SHP77 treated with DMSO at 0.1 percent for 48 hours (cell line): ENCODE data around the gene TRIM49D2.
"Not testable (repeated sequence)": the region's sequence is repeated elsewhere in the genome, so short reads cannot be mapped to it uniquely, and the experiment has no call there.

Experiments used
- DNase-seq: peaks from one replicate; lab custom pipeline; 2025; lab: John Stamatoyannopoulos, UW

TRIM49D2 gene

DNA sequence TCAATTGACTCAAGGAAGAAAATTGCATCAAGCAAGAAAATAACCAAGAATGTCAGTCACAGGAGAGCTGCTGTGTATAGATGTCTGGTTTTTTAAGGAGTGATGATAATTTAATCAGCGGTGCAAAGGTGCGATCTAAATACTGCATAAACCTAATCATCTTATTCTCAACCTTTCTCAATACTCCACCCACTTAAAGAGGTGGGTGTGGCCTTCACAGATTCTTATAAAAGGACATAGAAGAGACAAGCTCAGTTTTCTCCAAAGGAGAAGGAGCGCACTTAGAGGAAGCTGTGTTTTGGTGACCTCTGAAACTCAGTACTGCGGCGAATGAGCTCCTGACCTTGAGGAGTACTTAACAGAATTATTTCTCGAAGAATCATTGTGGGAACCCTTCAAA, at the start of gene TRIM49D2:
TRIM49D2 (plus strand) TSS at position 301 of the 400 bp plus-strand sequence. CDS start 2,698 bp downstream, outside the sequence.
- DNase-seq: not testable (repeated sequence)

DNA sequence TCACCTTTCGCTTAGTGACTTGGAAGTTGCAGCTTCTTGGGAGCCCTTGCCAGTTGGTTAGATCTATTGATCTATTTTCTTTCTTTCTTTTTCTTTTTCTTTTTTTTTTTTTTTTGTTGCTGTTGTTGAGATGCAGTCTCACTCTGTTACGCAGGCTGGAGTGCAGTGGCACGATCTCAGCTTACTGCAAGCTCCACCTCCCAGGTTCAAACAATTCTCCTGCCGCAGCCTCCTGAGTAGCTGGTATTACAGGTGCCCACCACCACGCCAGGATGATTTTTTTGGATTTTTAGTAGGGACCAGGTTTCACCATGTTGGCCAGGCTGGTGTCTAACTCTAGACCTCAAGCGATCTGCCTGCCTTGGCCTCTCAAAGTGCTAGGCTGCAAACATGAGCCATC, 46.4 kb upstream of the TRIM49D2 start:
- DNase-seq: not testable (repeated sequence)

- not testable (repeated sequence) for DNase-seq
These were observed 30.6 kb upstream of the TRIM49D2 start for GRCh38 chr11:89893245-89893644.

DNA sequence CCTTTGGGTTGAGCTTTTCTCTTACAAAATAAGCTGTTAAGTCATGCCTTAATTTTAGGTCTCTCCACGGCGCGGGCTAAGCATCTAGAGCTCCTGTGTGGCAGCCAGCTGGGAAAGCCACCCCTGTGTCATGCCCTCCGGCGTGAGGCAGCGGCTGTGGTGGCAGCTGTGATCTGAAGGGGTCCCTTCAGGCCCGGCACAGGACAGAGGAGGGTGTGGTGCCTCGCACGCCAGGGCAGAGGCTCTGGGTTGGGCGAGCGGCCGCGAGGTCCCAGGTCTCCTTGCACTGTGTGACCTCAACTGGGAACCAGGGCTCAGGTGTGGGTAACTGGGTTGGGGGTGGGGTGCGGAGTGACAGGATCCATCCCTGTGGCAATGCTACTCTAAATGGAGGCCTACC, 23.1 kb upstream of the TRIM49D2 start:
- DNase-seq: not testable (repeated sequence)

GRCh38 chr11:89922195-89922660, 1.6 kb upstream of the TRIM49D2 start, which contains the start of gene TRIM49D1:
TSS of gene TRIM49D1 (minus strand) at chr11:89922245. CDS start at chr11:89917710, 4,535 bp downstream.
- no peak for DNase-seq

GRCh38 chr11:89960833-89961232, 37.0 kb downstream of the TRIM49D2 start:
- not testable (repeated sequence) for DNase-seq

DNA sequence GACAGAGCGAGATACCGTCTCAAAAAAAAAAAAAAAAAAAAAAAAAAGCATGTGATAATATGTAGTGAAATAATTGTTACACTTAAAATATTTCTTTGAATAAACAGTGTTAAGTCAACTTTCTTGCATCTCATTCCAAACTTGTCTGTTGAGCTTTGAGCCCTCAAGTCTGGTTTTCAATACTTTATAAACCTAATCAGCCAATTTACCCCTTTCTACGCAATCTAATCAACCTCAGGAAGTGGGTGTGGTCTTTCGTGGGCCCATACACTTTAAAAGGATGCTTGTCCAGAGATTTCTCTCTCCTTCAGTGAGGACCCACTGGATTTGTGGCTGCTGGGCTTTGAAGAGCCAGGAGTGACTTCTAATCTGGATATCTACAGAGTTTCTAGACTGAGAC, 41.9 kb downstream of the TRIM49D2 start, which contains the start of gene TRIM64:
TRIM64 (plus strand) TSS at position 301 of the 400 bp plus-strand sequence. CDS start 2,467 bp downstream, outside the sequence.
- not testable (repeated sequence) for DNase-seq
